ENCODE measurements around the gene CCDC158. TPM values are rescaled to one million over a fixed set of nuclear protein-coding genes. Genes with fewer than 3 reads are reported as not detected.

Gene CCDC158
- total and polyA plus RNA-seq, 10 of the 15 experiments (the other 5 are each of a cell fraction or from before 2014, with no cell fraction given), result not detected

- no peak for TF ChIP-seq HSF1 (IDR thresholded peaks at IDR 0.05; ENCODE audit: low read depth, low read length)
- no peak for TF ChIP-seq ZZZ3 (IDR thresholded peaks at IDR 0.05; ENCODE audit: control insufficient read depth, insufficient read length, low read depth)
- TF ChIP-seq PBX3 (IDR thresholded peaks at IDR 0.05; ENCODE audit: insufficient replicate concordance, low read depth, low read length), result no peak
These were observed 39.0 kb downstream of the CCDC158 start (continued) for GRCh38 chr4:76381986-76382385.

- Histone ChIP-seq H3K27me3 (replicated peaks in 1 of 2; ENCODE audit: control insufficient read depth in 2 of 2, insufficient read depth in 2 of 2, low read length in 1 of 2) (no peaks in the 10 kb centered on the region; a peak in 2 of 4 replicates), H3K9ac (ENCODE audit: control insufficient read depth, insufficient read depth, low read length) (no peak overlapping the region), H3K9me3 (replicated peaks; ENCODE audit: control insufficient read depth, insufficient read depth, low read length) (peaks cover 3% of the 10 kb centered on the region; the same call in 1 of the 3 replicates), H3K4me2 (ENCODE audit: control insufficient read depth, insufficient read depth) (no peak overlapping the region), H4K20me1 (ENCODE audit: control insufficient read depth, insufficient read depth) (no peaks in the 10 kb centered on the region), H3K36me3 (ENCODE audit: control insufficient read depth in 2 of 2, insufficient read depth in 2 of 2, low read length in 1 of 2) (no peaks in the 10 kb centered on the region), H3K4me1 (ENCODE audit: control insufficient read depth, insufficient read depth, low read length) (no peaks in the 10 kb centered on the region), H3K4me3 (no peak overlapping the region), H3K27ac (ENCODE audit: control insufficient read depth, insufficient read depth) (no peak overlapping the region), H2AFZ (ENCODE audit: control insufficient read depth, low read depth, low read length) (no peak overlapping the region), H3K79me2 (ENCODE audit: control insufficient read depth, insufficient read depth, low read length) (no peaks in the 10 kb centered on the region)
- in situ Hi-C loops (cut with MboI), result no loop called here
- intact Hi-C loops (cut with micrococcal nuclease; ENCODE audit: unreplicated experiment), result no loop called here
- ChIA-PET SMC1A (ENCODE audit: uncharacterized antibody, unreplicated experiment) (interaction anchor here (0.5 to 0.7 kb wide), 2 partner anchors 273 to 926 kb away, joined by 3 to 4 read pairs; no protein-coding TSS in a partner anchor), RAD21 (ENCODE audit: unreplicated experiment) (no interaction called here), CTCF (no interaction called here), POLR2A (no interaction called here)
- TF ChIP-seq CTCF (IDR thresholded peaks at IDR 0.05 in 2 of 3, conservative IDR thresholded peaks at IDR 0.05 in 1 of 3; ENCODE audit: control insufficient read depth in 2 of 3, extremely low read depth in 1 of 3, insufficient read depth in 1 of 3, low read depth in 3 of 3, low read length in 3 of 3), result no peak
- no peak for TF ChIP-seq ZSCAN29 (IDR thresholded peaks at IDR 0.05)
- no peak for TF ChIP-seq BCL11A (IDR thresholded peaks at IDR 0.05; ENCODE audit: low read depth, low read length)
- TF ChIP-seq IKZF2 (IDR thresholded peaks at IDR 0.05), result no peak
- TF ChIP-seq IKZF1 (conservative IDR thresholded peaks at IDR 0.05), result no peak
- TF ChIP-seq ZNF622 (IDR thresholded peaks at IDR 0.05), result no peak
- TF ChIP-seq STAT3 (IDR thresholded peaks at IDR 0.05; ENCODE audit: low read depth, low read length), result no peak
- TF ChIP-seq POLR2A (IDR thresholded peaks at IDR 0.05; ENCODE audit: low read depth, low read length), result no peak
- no peak for TF ChIP-seq EED (IDR thresholded peaks at IDR 0.05; ENCODE audit: low read depth)
- no peak for TF ChIP-seq ZNF217 (IDR thresholded peaks at IDR 0.05)
- no peak for TF ChIP-seq TAF1 (IDR thresholded peaks at IDR 0.05; ENCODE audit: borderline replicate concordance, low read depth, low read length)
- no peak for TF ChIP-seq CREM (IDR thresholded peaks at IDR 0.05; ENCODE audit: low read depth)
- TF ChIP-seq HSF1 (IDR thresholded peaks at IDR 0.05; ENCODE audit: low read depth, low read length), result no peak
- no peak for TF ChIP-seq KAT2A (conservative IDR thresholded peaks at IDR 0.05; ENCODE audit: control insufficient read depth, low read depth, low read length)
- BruUV-seq (replicated peaks), result no TSS peak
- 78% methylated on average over 6 of the region's 6 CpGs for WGBS (ENCODE audit: insufficient coverage, insufficient replicate concordance, low lambda C conversion rate, missing lambda C conversion rate)
- DNase-seq (ENCODE audit: low read depth, low spot score) (no peak), ATAC-seq (no peak), FAIRE-seq (no peak)
These were observed 40.4 kb downstream of the CCDC158 start for GRCh38 chr4:76380561-76380960.

All from GM12878 (cell line).